ENCODE results near the gene AP2A1.

The AP2A1 gene

DNA sequence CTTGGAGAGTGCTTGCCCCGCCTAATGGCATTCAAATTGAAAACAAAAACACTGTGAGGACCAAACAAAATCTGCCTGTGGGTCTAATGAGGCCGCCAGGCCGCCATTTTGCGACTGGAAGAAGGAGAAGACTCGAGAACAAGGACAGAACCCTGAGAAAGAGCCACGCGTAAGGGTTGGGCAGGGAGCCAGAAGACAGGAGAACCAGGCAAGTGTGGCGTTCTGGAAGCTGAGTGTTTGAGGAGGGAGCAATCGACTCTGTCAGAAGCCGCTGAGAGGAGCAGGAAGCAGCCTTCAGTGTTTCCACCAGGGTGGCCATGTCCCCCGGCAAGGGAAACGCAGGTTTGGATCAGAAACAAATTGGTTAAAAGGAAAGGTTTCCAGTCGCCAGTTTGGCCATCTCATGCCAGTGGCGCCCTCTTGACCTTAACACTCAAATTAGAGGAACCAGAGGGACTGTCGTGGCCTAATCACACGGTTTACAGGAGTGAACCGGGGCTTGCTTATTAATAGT lies 74.0 kb downstream of the AP2A1 start:
- no peak for DNase-seq

DNA sequence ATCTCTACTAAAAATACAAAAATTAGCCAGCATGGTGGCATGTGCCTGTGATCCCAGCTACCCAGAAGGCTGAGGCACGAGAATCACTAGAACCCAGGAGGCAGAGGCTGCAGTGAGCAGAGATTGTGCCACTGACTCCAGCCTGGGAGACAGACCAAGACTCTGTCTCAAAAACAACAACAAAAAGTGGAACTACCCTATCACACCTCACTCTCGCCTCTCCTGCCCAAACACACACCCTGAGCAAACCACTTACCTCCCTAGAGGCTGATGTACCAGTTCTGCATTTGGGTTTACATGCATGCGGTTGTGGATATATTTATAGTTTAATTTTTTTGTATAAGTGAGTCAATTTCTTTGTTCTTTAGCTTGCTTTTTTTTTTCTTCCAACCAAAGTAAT lies 76.5 kb downstream of the AP2A1 start:
- no peak for DNase-seq

DNA sequence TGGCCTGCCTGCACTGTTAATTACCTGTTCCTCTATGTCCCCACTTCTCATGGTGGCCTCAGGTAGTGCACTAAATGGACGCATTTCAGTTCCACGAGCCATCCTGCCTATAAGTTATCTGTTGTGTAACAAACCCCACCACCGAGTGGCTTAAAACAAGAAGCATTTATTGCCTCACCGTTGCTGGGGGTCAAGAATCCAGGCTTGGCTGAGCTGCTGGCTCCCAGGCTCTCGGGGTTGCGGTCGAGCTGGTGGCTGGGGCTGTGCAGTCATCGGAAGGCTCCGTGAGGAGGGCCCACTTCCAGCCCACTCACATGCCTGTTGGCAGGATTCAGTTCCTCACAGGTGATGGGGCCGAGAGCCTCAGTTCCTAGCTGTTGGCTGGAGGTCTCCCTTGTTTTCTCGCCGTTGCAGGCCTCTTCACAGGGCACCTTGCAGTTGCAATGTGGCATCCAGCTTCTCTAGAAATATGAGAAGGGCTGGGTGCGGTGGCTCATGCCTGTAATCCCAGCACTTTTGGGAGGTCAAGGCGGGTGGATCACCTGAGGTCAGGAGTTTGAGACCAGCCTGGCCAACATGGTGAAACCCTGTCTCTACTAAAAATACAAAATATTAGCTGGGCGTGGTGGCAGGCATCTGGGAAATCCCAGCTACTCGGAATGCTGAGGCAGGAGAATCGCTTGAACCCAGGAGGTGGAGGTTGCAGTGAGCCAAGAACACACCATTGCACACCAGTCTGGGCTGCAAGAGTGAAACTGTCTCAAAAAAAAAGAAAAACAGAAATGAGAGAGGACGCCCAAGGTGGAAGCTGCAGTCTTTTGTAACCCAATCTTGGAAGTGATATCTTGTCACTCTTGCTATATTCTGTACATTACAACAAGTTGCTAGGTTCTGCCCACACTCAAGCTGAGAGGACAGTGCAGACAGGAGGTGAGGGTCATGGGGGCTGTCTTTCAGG lies 77.6 kb downstream of the AP2A1 start:
- DNase-seq: no peak

DNA sequence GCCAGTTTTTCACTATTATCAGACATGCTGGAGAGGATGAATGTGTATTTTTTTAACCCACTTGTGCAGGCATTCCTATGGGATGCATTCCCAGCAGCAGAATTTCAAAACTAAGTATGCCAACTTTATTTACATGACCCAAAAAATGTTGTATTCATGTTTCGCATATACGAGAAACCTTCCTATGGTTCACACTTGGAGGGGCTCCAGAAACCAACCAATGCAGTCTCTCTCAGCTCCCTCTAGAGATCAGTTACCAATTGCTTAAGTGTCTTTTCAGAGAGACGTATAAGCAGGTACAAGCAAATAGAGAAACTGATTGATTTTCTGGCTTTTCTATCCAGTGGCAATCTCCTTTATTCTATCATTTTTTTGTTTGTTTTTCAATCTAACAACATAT lies 78.6 kb downstream of the AP2A1 start:
- no peak for DNase-seq

DNA sequence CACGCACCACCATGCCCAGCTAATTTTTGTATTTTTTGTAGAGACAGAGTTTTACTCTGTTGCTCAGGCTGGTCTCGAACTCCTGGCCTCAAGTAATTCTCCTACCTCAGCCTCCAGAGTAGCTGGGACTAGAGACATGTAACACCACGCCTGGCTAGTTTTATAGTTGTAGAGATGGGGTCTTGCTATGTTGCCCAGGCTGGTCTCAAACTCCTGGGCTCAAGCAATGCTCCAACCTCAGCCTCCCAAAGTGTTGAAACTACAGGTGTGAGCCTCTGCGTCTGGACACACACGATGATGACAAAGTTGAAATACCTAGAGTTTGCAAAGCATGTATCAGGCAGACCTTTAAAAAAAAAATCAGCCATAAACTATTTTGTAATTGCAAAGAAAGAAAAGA lies 79.6 kb downstream of the AP2A1 start:
- DNase-seq: no peak

DNA sequence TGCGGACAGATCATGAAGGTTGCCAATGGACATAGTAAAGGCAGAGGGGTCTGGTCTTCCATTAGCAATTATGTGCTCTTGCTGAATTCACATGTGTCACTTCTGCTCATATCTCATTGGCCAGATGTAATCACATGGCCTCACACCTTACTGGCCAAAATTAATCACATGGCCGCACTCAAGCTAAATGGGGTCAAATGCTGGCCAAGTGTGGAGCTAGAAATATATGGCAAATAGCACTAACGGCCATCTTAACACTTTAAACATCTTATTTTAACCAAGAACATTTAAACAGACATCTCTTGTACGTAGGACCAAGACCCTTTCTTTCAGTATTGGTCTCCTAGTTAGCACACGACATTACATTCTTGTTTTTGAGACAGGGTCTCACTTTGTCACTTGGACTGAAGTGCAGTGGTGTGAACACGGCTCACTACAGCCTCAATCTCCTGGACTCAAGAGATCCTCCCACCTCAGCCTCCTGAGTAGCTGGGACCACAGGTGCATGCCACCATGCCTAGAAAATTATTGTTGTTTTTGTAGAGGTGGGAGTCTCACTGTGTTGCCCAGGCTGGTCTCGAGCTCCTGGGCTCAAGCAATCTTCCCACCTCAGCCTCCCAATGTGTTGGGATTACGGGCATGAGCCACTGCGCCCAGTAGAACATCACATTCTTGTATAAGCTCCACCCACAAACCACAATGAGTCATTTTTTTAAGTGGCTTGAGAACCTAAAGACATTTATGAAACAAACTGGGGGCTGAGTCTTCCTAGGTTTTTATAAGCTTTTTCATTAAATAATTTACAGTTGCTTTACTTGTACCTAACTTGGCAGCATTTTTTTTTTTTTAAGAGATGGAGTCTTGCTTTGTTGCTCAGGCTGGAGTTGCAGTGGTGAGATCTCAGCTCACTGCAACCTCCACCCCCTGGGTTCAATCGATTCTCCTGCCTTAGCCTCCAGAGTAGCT lies 81.2 kb downstream of the AP2A1 start:
- DNase-seq: no peak

DNA sequence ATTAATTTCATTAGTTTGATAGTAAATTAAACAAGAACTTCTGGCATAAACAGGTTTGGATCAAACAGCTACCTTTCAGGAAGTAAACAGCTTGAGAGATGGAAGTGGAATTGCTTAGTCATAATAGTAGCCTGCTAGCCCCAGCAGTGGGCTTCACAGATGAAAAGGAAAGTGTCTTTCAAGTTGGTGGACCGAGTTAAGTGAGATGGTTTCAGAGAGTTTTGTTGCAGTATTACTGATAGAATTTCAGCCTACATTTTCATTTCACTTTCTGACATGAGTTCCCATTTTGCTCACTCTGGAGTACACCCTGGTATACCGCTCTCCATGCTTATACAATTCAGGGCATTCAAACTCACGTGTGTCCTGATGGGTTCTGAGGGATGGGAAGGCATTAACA lies 82.1 kb downstream of the AP2A1 start:
- no peak for DNase-seq

DNA sequence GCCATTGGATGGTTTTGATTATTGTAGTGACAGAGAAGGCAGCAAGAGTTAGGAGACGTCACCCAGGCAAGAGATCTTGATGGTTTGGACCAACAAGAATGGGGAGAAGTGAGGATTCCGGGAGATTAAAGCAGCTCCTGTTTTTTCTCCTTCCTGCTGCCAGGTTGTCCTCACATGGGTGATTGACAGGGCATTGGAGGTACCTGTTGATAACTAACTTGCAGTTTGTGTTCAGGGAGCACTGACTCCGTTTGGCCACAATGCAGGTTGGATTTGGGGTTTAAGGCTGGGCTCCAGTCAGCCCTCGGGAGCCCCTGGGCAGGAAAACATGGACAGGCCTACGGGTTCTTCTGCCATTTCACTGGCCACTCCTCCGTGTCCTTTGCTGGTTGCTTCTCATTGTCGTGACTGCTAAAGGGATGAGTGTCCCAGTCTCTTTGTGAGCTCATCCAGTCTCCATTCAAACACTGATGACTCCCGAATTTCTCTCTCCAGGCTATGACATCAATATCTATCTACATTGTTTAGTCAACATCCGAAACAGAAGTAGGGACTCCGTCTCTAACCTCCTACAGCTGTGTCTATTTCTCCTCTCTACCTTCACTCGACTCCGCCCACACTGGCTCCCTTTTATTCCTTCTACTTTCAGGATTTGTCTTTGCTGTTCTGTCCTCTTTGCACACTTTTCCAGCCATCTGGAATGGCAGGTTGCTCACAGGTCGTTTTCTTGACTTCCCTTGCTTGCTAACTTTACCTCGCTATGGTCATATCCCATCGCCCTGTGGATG lies 82.8 kb downstream of the AP2A1 start:
- no peak for DNase-seq

DNA sequence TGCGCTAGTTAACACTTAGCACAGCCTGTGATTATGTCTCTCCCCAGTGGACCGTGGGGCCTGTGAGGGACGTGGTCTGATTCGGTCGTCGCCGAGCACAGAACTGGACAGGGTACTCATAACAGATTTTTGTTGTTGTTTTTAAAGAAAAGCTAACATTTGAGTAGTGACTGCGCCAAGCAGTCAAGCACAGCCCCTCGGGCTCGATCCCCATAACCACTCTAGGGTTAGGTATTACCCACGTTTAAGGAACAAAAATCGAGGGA lies 83.4 kb downstream of the AP2A1 start:
- no peak for DNase-seq

DNA sequence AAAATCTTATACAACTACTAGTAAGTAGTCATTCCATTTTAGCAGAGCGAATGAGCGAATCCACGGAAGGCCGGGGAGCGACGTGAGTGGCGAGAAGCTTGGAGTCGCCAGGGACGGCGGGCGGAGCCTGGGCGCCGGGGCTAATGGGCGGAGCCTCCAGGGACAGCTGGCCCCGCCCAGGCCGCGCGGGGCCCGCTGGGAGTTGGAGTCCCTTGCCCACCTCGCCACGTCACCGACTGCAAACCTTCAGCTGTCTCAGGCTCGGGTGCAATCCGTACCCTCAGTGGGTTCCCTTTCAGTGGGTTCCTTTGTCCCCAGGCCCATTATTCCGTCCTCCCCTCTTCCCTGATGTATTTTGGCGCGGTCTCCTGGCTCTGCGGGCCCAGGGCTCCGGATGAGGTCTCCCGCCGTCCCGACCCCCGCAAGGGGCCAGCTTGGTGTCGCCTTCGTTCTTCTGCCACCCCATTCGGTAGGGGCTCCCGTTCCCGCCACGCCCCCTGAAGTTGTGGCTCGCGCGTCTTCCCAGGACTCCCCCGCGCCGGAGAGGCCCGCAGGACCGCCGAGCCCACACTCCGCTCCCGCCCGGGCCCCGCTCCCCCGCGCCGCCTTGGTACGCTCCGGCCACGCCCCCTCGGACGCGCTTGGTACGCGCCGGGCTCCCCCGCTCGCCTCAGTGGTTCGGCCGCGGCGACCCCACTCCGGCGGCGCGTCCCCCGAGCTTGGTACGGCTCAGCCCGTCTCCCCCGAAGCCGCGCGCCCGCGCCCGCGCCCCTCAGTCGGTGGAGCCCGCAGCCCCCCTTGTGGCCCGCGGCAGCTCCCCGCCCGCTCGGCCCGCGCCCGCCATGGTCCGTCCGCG lies 83.9 kb downstream of the AP2A1 start, which contains the start of gene PTOV1:
Gene PTOV1 (plus strand): TSS at position 673 of the 856 bp plus-strand sequence.
- peak; percentile 92 for DNase-seq

DNA sequence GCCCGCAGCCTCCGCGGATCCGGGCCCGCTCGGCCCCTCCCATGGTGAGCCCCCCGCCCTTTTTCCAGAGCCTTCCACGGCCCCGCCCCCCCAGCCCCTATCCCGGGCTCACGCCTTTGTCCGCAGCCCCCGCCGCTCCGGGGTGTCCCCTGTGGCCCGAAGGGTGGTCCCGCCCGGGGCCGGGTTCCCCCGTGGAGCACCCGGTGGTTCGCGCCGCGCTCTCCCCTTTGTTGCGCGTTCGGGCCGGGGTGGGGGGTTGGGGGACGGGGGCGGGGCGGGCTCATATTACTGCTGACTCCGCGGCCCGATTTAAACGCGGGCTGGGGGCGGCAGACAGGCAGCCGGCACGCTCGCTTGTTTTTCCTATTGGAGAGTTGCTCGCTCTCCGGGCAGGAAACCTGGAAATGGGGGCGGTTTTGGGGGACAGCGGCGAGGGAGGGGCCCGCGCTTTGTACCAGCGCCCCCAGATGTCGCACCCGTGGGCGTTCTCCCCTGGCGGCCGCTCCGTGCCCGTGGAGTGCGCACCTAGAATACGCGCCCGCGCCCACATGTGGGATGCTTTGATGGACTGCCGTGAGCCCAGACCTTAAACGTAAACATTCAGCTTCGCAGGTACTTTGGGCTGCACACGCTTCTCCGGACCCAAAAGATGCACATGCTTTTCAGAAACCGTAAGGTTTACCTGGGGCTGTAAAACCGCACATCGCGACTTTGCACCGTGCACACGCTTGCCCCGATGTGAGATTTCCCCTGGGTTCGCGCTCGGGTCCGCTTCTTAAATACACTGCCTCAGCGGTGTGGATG lies 84.9 kb downstream of the AP2A1 start:
- DNase-seq: peak; percentile 82

DNA sequence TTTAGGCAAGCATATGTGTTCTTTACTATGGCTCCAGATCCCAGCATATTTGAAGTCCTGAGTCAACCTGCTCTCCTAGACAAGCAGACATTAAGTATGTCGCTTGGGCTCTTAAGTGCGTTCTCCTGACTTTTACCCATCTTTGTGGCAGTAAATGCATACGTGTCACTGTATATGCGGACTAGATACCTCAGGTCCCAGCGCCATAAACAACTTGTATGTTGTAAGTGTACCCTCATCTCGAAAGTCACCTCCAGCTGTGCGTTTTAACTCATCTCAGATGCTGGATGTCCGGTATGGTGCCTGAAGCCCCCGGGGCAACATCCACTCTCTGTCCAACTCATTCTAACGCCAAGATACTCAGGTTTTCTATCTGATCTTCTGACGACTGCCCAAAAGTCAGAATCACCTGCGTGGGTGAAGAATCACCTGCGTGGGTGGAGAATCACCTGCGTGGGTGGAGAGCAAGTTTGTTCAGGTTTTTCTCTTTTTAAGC lies 85.9 kb downstream of the AP2A1 start:
- DNase-seq: no peak

DNA sequence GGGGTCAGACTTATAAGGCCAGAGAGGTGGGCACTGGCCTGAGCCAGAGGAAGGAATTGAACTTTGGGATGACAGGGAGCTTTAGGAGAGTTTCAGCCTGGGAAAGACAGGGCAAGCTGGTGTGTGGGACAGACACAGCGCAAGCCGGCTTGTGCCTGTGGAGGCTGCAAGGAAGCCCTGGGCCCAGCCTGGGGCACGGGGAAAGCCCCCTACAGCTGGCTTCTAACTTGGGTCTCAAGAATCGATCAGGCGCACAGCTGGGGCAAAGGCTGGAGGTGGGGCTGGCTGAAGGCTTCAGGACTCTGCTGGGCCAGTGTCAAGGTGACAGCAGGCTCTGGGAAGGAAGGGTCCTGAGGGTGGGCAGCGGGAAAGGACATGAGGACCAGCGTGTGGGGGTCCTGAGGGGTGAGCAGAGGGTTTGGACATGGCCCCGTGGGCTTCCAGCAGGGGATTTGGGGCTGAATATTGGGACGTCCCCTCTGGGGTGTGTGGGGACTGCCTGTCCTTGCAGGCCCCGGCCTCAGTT lies 87.1 kb downstream of the AP2A1 start:
- DNase-seq: no peak

DNA sequence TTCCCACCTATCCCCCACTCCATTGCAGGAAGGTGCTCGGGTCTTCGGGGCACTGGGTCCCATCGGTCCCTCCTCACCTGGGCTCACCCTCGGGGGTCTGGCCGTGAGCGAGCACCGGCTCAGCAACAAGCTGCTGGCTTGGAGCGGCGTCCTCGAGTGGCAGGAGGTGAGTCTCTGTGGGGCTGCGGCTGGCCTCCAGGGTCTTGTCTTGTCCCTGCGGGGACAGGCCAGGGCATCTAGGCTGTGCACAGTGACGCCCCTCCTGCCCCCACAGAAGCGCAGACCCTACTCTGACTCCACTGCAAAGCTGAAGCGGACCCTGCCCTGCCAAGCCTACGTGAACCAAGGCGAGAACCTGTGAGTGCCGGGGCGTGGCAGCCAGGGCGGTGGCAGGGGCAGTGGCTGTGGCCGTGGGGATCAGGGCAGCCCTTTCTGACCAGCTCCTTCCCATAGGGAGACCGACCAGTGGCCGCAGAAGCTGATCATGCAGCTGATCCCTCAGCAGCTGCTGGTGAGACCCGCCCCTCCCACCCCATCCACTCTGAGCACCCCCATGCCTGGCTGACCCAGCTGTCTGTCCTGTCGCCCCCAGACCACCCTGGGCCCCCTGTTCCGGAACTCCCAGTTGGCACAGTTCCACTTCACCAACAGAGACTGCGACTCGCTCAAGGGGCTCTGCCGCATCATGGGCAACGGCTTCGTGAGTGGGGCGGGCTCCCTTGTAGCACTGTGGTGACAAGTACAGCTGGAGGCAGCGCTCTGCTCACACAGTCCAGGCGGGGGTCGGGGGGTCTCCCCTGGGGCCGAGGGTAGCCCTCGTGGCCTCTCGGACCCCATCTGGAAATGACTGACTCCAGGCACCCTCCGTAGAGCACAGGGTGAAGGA lies 87.8 kb downstream of the AP2A1 start:
- no peak for DNase-seq

DNA sequence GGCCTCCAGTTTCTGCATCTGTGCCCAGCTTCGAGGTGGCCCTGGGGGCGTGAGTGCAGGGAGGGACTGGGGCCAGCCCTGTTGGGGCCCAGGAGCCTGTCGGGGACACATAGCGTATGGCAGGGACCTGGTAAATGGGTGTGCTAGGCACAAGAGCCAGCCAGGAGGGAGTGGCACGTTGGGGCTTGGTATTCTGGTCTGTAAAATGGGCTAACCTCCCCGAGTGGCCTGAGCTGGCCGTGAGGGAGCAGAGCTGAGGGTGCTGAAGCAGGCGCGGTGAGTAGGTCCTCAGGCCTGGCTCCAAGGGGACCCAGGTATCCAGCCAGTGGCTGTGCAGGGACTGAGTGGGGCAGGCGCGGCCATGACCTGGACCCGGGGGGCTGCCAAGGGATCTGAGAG lies 88.5 kb downstream of the AP2A1 start:
- no peak for DNase-seq

DNA sequence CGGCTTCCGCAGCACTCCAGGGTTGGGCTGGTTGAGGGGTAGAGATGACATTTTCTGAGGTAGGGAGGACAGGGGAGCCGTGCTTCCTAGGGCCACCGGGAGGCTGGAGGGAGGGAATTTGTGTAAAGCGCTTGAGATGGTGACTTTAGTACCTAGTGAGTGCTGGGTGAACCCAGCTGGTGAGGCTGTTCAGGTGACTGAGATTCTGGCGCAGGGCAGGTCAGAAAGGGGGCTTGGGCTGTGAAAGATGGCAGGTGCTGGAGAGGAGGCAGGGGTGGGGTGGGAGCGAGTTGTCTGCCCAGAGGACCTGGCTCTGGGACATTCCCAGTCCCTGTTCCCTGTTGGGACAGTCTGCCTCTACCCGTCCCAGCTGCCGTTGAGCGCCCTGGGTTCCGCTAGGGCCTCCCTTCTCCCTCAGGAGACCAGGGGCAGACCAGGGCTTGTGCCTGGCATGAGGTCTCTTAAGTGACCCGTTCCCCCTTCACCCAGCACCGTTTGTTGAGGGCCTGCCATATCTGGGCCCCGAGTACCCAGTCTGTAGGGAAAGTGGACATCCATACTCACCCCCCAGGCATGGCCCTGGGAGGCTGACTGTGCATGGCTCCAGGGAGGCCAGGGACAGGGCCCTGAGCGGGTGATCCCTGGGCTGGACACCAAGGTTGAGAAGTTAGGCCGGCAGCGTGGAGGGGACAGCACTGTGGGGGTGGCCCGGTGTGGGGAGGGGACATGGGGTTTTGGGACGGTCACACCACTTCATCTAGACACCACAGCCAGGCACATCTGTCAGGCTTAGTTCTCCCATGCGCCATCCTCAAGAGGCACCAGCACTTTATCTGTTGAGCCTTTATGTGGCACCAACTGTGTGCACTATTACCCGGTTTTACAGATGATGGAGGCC lies 89.1 kb downstream of the AP2A1 start:
- no peak for DNase-seq

DNA sequence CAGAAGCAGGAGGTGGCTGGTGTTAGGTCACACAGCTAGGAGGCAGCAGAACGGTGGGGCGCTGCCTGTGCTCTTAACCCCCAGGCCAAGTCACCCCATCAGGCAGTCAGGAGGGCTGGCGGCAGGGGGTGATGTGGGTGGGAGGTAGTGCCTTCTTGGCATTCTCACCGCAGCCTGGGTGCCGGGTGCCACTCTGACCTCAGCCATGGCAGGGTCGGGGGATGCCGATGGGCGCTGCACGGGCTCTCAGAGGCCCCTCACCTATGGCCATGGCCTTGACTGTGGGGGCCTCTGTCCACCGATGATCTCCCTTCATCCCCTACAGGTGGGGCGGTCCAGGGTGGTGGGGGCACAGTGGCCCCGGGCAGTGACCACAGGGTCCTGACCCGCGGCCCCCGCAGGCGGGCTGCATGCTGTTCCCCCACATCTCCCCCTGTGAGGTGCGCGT lies 89.8 kb downstream of the AP2A1 start:
- no peak for DNase-seq

Data from left hindlimb (tissue), 1 donor.